ENCODE measurements around the gene STXBP6. TPM values are rescaled to one million over a fixed set of nuclear protein-coding genes. Genes with fewer than 3 reads are reported as not detected.
"Not testable (repeated sequence)": the region's sequence is repeated elsewhere in the genome, so short reads cannot be mapped to it uniquely, and the experiment has no call there.

The STXBP6 gene
- total RNA-seq, 1 donor from 2014 or later = 17.7 TPM

DNA sequence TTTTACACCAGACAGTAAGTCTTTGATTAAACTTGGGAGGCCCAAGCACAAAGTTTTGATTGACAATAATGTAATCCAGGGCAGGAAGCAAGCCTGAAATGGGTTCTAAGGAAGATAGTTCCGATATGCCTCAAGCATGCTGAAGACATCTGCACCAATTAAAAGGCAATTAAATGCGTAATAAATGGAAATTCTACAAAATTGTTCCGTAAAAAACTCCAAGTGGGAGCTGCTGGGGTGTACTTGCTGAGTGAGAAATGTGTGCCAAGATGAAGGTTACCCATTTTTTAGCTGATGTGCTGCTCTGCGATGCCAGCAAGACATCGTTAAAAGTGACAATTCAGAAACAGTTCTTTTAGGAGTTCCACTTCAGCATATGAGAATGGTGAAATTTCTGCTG lies 269.7 kb downstream of the STXBP6 start:
- Histone ChIP-seq H3K9me3 (ENCODE audit: control insufficient read depth in 3 of 3, low read length in 3 of 3) (no peaks in the 10 kb centered on the region), H3K27ac (ENCODE audit: low read depth, low read length) (no peak overlapping the region), H3K36me3 (ENCODE audit: control insufficient read depth in 3 of 3, insufficient read depth in 3 of 3, low read length in 3 of 3) (no peaks in the 10 kb centered on the region), H3K27me3 (ENCODE audit: control insufficient read depth in 3 of 3, insufficient read depth in 3 of 3, low read length in 3 of 3) (no peaks in the 10 kb centered on the region), H3K4me1 (ENCODE audit: control insufficient read depth in 3 of 3, insufficient read depth in 3 of 3, low read length in 3 of 3) (no peaks in the 10 kb centered on the region), H3K4me3 (ENCODE audit: low read length in 3 of 3) (no peak overlapping the region), H3K9ac (ENCODE audit: low read depth in 1 of 3, low read length in 3 of 3) (no peak overlapping the region)

DNA sequence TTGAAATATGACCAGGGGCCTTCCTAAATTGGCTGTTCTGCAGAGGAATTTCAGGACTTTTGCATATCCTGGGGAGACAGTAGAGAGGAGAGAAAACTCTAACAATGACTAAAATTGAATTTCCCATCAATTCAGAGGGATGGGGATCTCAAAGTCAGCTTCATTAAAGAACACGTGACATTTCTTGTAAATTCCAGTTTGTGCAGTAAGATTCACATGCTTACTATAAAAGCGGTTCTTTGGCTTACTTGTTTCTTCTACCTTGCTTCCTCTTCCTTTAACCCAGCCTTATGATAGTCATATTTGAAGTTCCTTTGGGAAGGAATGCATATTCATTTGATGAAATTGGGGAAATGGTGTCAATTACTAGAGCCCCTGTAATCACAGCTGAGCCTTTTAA lies 272.3 kb downstream of the STXBP6 start:
- no peak overlapping the region for H3K27ac ChIP-seq (ENCODE audit: low read depth, low read length)
- no peaks in the 10 kb centered on the region for H3K4me1 ChIP-seq (ENCODE audit: control insufficient read depth in 3 of 3, insufficient read depth in 3 of 3, low read length in 3 of 3)
- H3K27me3 ChIP-seq (ENCODE audit: control insufficient read depth in 3 of 3, insufficient read depth in 3 of 3, low read length in 3 of 3) = no peaks in the 10 kb centered on the region
- H3K9me3 ChIP-seq (ENCODE audit: control insufficient read depth in 3 of 3, low read length in 3 of 3) = no peaks in the 10 kb centered on the region
- no peak overlapping the region for H3K4me3 ChIP-seq (ENCODE audit: low read length in 3 of 3)
- H3K36me3 ChIP-seq (ENCODE audit: control insufficient read depth in 3 of 3, insufficient read depth in 3 of 3, low read length in 3 of 3) = no peaks in the 10 kb centered on the region
- no peak overlapping the region for H3K9ac ChIP-seq (ENCODE audit: low read depth in 1 of 3, low read length in 3 of 3)

DNA sequence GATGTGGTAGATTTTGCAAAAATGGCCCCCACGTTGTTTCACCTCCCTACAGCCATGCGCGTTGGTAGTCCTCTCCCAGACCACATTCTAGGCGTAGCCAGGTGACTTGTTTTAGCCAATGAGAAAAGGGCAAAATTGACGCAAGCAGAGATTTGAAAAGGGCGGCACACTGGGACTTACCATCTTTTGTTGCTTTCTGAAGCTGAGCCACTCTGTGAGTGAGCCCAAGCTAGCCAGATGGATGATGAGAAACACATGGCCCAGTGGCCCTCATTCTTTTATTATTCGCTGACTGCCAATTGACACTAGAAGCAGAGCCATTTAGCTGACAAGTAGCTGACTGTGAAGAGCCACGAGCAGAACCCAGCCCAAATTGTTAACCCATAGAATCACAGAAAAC lies 274.0 kb downstream of the STXBP6 start:
- Histone ChIP-seq H3K4me3 (ENCODE audit: low read length in 3 of 3) (no peak overlapping the region), H3K4me1 (ENCODE audit: control insufficient read depth in 3 of 3, insufficient read depth in 3 of 3, low read length in 3 of 3) (no peaks in the 10 kb centered on the region), H3K9me3 (ENCODE audit: control insufficient read depth in 3 of 3, low read length in 3 of 3) (no peaks in the 10 kb centered on the region), H3K9ac (ENCODE audit: low read depth in 1 of 3, low read length in 3 of 3) (no peak overlapping the region), H3K36me3 (ENCODE audit: control insufficient read depth in 3 of 3, insufficient read depth in 3 of 3, low read length in 3 of 3) (no peaks in the 10 kb centered on the region), H3K27ac (ENCODE audit: low read depth, low read length) (no peak overlapping the region), H3K27me3 (ENCODE audit: control insufficient read depth in 3 of 3, insufficient read depth in 3 of 3, low read length in 3 of 3) (no peaks in the 10 kb centered on the region)

DNA sequence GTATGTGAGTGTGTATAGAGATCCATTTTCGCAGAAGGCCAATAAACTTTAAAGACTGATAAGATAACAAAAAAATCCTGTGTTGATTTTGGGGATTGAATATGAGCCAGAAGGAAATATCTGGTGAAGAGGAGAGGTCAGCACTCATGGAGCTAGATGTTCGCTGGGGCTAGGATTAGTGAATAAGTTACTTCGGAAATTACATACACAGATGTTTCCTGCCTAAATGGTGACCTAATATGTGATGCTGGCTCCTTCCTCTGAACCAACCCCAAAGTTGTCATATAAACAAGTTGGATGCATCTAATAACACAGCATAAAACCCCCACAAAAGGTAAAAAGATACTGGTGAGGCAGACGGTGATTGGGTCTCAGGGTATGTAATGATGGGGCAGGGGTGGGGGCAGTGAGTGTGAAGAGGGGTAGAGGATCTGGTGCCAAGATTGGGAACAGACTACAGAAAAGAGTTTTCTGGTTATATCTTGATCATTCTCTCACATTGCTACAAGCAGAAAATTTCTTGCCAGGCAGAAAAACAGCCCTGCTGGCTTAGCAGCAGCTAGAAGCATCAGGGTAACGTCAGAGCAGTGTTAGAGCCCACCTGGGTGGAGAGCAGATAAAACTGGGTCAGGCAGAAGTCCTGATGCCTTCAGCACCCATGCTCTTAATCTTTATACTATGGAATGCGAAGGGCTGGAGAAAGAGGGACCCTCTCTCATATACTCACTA lies 275.6 kb downstream of the STXBP6 start:
- no peak overlapping the region for H3K9ac ChIP-seq (ENCODE audit: low read depth in 1 of 3, low read length in 3 of 3)

DNA sequence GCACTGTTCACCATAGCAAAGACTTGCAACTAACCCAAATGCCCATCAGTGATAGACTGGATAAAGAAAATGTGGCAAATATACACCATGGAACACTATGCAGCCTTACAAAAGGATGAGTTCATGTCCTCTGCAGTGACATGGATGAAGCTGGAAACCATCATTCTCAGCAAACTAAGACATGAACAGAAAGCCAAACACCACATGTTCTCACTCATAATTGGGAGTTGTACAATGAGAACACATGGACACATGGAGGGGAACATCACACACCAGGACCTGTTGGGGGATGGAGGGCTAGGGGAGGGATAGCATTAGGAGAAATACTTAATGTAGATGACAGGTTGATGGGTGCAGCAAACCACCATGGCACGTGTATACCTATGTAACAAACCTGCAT lies 276.4 kb downstream of the STXBP6 start:
- not testable (repeated sequence) for H3K27ac ChIP-seq (ENCODE audit: low read depth, low read length)

More for the DNA sequence above, 275.6 kb downstream of the STXBP6 start:
- H3K4me3 ChIP-seq (ENCODE audit: low read length in 3 of 3) = no peak overlapping the region
- H3K27me3 ChIP-seq (ENCODE audit: control insufficient read depth in 3 of 3, insufficient read depth in 3 of 3, low read length in 3 of 3) = no peaks in the 10 kb centered on the region
- H3K36me3 ChIP-seq (ENCODE audit: control insufficient read depth in 3 of 3, insufficient read depth in 3 of 3, low read length in 3 of 3) = no peaks in the 10 kb centered on the region
- H3K4me1 ChIP-seq (ENCODE audit: control insufficient read depth in 3 of 3, insufficient read depth in 3 of 3, low read length in 3 of 3) = no peaks in the 10 kb centered on the region
- no peak overlapping the region for H3K27ac ChIP-seq (ENCODE audit: low read depth, low read length)
- no peaks in the 10 kb centered on the region for H3K9me3 ChIP-seq (ENCODE audit: control insufficient read depth in 3 of 3, low read length in 3 of 3)

DNA sequence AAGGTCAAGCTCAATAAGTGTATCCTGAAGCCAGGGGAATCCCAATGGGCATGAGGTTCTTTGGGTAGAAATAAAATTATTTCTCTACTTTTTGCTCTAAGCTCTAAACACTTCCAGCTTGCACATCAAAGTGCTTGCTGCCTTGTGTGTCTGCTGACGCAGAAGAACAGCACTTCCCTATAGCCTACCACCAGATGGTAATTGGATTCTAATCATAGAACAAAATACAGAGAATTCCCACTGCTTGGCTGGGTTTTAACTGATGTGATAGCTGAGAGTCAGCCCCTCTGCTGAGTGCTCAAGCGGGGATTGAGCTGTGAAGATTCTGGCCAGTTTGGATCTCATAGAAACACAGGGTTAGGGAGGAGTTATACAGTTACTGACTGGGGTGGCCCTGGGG lies 283.5 kb downstream of the STXBP6 start:
- H3K4me3 ChIP-seq (ENCODE audit: low read length in 3 of 3) = no peak overlapping the region
- no peaks in the 10 kb centered on the region for H3K27me3 ChIP-seq (ENCODE audit: control insufficient read depth in 3 of 3, insufficient read depth in 3 of 3, low read length in 3 of 3)
- no peaks in the 10 kb centered on the region for H3K36me3 ChIP-seq (ENCODE audit: control insufficient read depth in 3 of 3, insufficient read depth in 3 of 3, low read length in 3 of 3)
- no peaks in the 10 kb centered on the region for H3K4me1 ChIP-seq (ENCODE audit: control insufficient read depth in 3 of 3, insufficient read depth in 3 of 3, low read length in 3 of 3)
- no peaks in the 10 kb centered on the region for H3K9me3 ChIP-seq (ENCODE audit: control insufficient read depth in 3 of 3, low read length in 3 of 3)
- H3K27ac ChIP-seq (ENCODE audit: low read depth, low read length) = no peak overlapping the region
- H3K9ac ChIP-seq (ENCODE audit: low read depth in 1 of 3, low read length in 3 of 3) = no peak overlapping the region

More for the DNA sequence above, 276.4 kb downstream of the STXBP6 start:
- not testable (repeated sequence) for H3K27me3 ChIP-seq (ENCODE audit: control insufficient read depth in 3 of 3, insufficient read depth in 3 of 3, low read length in 3 of 3); H3K4me1 ChIP-seq (ENCODE audit: control insufficient read depth in 3 of 3, insufficient read depth in 3 of 3, low read length in 3 of 3); H3K9ac ChIP-seq (ENCODE audit: low read depth in 1 of 3, low read length in 3 of 3); H3K9me3 ChIP-seq (ENCODE audit: control insufficient read depth in 3 of 3, low read length in 3 of 3); H3K36me3 ChIP-seq (ENCODE audit: control insufficient read depth in 3 of 3, insufficient read depth in 3 of 3, low read length in 3 of 3); H3K4me3 ChIP-seq (ENCODE audit: low read length in 3 of 3)

DNA sequence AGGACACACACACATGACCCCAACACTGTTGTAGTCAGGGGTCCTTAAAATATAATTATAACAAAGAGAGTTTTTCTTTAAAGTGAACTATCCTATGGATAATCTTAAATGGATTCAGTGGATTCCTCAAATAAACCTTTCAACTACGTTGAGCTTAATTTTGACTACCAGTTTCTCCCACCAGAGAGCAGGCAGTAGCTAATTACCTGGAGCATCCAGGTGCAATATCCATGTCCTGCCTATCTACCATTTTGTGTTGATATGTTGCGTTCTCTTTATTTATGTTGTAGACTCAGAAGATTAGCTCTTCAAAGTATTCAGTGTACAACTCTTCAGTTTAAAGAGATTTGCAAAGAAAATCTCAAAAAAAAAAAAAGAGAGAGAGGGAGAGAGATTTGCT lies 288.8 kb downstream of the STXBP6 start:
- Histone ChIP-seq H3K9ac (ENCODE audit: low read depth in 1 of 3, low read length in 3 of 3) (no peak overlapping the region), H3K4me1 (ENCODE audit: control insufficient read depth in 3 of 3, insufficient read depth in 3 of 3, low read length in 3 of 3) (no peaks in the 10 kb centered on the region), H3K27ac (ENCODE audit: low read depth, low read length) (no peak overlapping the region), H3K4me3 (ENCODE audit: low read length in 3 of 3) (no peak overlapping the region), H3K9me3 (ENCODE audit: control insufficient read depth in 3 of 3, low read length in 3 of 3) (no peaks in the 10 kb centered on the region), H3K36me3 (ENCODE audit: control insufficient read depth in 3 of 3, insufficient read depth in 3 of 3, low read length in 3 of 3) (no peaks in the 10 kb centered on the region), H3K27me3 (ENCODE audit: control insufficient read depth in 3 of 3, insufficient read depth in 3 of 3, low read length in 3 of 3) (no peaks in the 10 kb centered on the region)

Measured in skeletal muscle tissue (tissue), 4 donors.